Medulla oblongata (tissue), 1 donor: ENCODE measurements around the gene SSX2IP.
A peak's percentile ranks its signal among the peaks of the same experiment; 100 is the strongest.

Source experiments
- DNase-seq: peaks from one replicate; pipeline ENCODE4 v3.0.0-alpha.2; 2015; ENCODE audit errors: extremely low spot score

The SSX2IP gene

GRCh38 chr1:84711121-84711520 lies 20.9 kb upstream of the SSX2IP start:
- no peak for DNase-seq

DNA sequence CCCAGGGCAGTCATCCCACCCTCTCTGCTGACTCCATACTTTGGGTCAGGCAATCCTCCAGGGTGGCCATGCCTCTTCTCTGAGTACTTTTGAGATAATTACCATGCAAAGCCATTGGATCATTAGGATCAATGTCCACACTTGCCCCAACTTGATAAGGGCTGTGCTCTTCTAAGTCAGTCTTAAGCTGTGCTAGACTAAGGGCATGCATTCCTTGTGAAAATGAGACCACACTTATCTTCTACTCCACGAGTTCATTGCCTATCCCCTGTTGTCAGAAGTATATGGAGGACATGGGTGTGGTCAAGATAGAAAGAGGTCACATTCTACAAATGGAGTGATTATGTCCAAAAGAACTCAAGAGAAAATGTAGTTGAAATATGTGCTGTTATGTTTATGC lies 18.9 kb upstream of the SSX2IP start:
- no peak for DNase-seq

DNA sequence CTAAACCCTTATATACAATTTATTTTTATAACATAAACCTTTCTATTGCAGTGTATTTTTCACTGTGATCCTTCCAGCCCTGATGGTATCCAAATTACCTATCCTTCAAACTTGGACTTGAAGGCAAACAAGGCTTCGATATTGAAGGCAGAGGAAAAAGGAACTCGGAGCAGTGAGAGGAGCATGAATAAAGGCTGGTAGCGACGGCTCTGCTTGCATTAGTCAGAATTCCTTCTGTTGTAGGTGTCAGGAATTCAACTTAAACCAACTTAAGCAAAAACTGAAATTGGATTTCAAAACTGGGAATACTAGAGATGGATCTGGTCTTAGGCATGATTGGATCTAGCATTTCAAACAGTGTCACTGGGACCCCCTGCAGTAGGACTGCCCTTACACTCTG lies 17.8 kb upstream of the SSX2IP start:
- no peak for DNase-seq

- no peak for DNase-seq
Observed at GRCh38 chr1:84705513-84705912, 15.3 kb upstream of the SSX2IP start.

DNA sequence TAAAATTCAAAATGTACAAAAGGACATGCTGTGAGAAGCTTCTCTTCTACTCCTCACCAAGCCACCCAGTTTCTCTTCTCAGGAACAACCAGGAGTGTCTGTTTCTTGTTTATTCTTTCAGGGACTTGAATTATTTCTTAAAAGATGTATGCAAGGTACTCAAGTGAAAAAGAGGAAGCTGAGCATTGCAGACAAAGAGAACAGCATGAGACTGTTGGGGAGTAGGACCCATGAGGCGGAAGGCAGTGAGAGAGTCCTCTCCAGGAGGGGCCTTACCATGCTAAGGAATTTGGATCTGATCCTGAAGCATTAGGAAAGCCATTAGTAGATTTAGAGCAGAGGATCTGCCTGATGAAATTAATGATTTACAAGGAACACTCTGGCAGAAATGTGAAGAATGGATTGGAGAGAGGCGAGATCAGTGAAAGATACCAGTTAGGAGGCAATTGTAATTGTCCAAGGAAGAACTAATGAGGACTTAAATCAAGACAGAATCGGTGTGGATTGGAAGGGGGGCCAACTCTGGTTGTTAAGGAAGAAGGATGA lies 14.7 kb upstream of the SSX2IP start:
- DNase-seq = no peak

DNA sequence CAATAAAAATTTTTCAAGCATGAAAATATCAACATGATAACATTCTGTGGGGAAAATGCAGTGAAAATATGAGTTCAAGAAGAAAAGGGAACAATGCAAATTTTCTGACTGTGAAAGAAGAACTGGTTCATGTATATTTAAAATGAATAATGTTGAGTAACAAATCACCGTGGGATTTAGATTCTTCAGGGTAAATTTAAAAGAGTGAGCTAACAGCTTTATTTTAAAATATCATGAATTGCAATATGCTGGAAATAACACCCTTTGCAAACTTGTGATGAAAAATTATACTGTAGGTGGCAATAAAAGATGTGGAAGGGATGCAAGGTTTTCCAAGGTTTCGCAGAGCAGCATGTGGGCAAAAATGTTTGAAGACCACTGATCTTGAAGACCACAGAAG lies 13.2 kb upstream of the SSX2IP start:
- DNase-seq = no peak

- no peak for DNase-seq
Observed at GRCh38 chr1:84702143-84702542, 11.9 kb upstream of the SSX2IP start.

GRCh38 chr1:84701376-84701775 lies 11.1 kb upstream of the SSX2IP start:
- no peak for DNase-seq

GRCh38 chr1:84700070-84700469 lies 9.8 kb upstream of the SSX2IP start:
- DNase-seq = peak; percentile 28

- no peak for DNase-seq
Observed at GRCh38 chr1:84698151-84699110, 8.2 kb upstream of the SSX2IP start.

DNA sequence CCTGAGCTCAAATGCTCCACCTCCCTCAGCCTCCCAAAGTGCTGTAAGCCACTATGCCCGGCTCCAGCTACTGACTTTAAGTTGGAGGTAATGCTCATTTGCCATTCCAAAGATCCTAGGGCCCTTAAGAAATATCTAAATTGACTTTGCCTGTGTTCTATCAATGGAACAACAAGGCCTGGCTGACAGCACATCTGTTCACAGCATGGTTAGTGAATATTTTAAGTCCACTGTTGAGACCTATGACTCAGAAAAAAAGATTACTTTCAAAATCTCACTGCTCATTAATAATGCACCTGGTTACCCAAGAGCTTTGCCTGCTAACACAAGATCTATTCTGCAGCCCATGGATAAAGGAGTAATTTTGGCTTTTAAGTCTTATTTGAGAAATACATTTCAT lies 3.5 kb upstream of the SSX2IP start:
- no peak for DNase-seq

- peak; percentile 52 for DNase-seq
Observed at GRCh38 chr1:84693005-84693404, 2.7 kb upstream of the SSX2IP start.

DNA sequence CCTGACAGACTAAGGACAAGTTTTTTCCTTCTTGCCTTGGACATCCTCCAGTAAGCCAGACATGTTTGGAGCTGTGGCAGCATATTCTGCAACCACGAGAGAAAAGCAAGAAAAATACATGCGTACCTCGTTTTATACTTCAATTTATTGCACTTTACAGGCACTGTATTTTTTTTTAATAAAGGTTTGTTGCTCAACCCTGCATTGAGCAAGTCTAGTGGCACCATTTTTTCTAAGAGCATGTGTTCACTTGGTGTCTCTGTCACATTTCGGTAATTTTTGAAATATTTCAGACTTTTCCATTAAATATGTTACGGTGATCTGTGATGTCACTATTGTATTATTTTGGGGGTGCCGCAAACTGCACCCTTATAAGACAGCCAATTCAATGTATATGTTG lies 2.1 kb upstream of the SSX2IP start:
- DNase-seq = no peak

GRCh38 chr1:84691122-84691783 lies 992 bp upstream of the SSX2IP start:
- peak; percentile 13 for DNase-seq

- peak; percentile 76 for DNase-seq
Observed at GRCh38 chr1:84689514-84690396, 506 bp downstream of the SSX2IP start.

GRCh38 chr1:84688463-84689061 lies 1.7 kb downstream of the SSX2IP start:
- no peak for DNase-seq

GRCh38 chr1:84687714-84688462 lies 2.4 kb downstream of the SSX2IP start:
- no peak for DNase-seq

DNA sequence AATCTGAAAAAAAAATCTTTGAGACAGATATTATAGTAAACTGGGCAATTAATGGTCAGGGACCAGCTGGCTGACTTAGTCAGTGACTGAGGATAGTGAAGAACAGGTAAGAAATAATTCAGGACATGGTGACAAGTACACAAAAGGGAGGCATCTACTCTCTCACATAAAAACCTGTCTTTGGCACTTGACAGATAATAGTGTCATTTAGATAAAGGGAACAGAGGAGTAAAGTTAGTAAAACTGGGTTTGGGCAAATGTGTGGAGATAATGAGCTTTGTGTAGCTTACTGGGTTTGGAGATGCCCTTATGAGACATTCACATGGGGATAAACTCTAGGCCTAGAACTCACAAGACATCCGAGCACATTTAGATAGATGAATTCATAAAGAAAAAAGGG lies 4.0 kb downstream of the SSX2IP start:
- no peak for DNase-seq

DNA sequence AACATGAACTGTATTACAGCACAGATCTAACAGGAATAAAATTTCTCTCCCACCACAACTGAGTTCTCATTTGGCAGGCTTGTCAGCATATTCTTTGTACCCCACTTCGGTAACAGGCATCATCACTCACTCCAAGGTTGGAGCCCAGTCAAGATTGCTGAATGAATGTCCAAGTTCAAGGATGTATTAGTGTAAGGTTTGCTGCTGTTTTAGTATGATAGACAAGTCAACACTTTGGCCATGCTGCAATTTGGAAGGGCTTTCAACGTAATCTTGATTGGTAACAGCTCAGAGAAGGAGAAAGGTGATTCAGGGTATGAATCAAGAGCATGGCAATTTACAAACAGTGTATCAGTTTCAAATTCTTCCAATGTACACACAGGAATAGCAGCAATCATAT lies 6.8 kb downstream of the SSX2IP start:
- DNase-seq = no peak

- DNase-seq = no peak
Observed at GRCh38 chr1:84682047-84682446, 8.2 kb downstream of the SSX2IP start.
